Activated T-cell treated with anti-CD3 and anti-CD28 coated beads, Interleukin-2, amount 50 U/mL, for 72 hours (primary cell): Measurements from ENCODE around the gene OR5AP2. TPM values are rescaled to one million over a fixed set of nuclear protein-coding genes. Genes with fewer than 3 reads are reported as not detected.
"Not testable (repeated sequence)": the region's sequence is repeated elsewhere in the genome, so short reads cannot be mapped to it uniquely, and the experiment has no call there.

Experiments
- ATAC-seq, 2 donors: fragments of 150-1000 bp; cut with Tn5 transposase; replicated peaks in 1 of 2; 2 replicates each; pipeline ENCODE4 v1.10.0; 2021; ENCODE audit warnings: moderate library complexity in 2 of 2, mild to moderate bottlenecking in 1 of 2
- DNase-seq, 2 donors: peaks; one replicate each; pipeline ENCODE4 v3.0.0; 2021 to 2022; ENCODE audit warnings: mixed read lengths in 1 of 2
- H3K27ac Mint-ChIP-seq: one replicate; pipeline ENCODE4 v1.8.0; 2022; ENCODE audit warnings: mild to moderate bottlenecking, moderate library complexity, mixed read lengths
- H3K27me3 Mint-ChIP-seq: one replicate; pipeline ENCODE4 v1.8.0; 2022; ENCODE audit warnings: low read depth, mixed read lengths
- H3K36me3 Mint-ChIP-seq, 2 donors: one replicate each; pipeline ENCODE4 v1.8.0; 2022; ENCODE audit warnings: mixed read lengths in 2 of 2, mild to moderate bottlenecking in 1 of 2; ENCODE audit not compliant: insufficient read depth in 2 of 2
- H3K4me1 Mint-ChIP-seq: one replicate; pipeline ENCODE4 v1.8.0; 2022; ENCODE audit warnings: low read depth, mixed read lengths
- H3K4me3 Mint-ChIP-seq, 2 donors: one replicate each; pipeline ENCODE4 v1.8.0; 2022; ENCODE audit warnings: mild to moderate bottlenecking in 2 of 2, mixed read lengths in 2 of 2, moderate library complexity in 2 of 2
- H3K9me3 Mint-ChIP-seq, 2 donors: one replicate each; pipeline ENCODE4 v1.8.0; 2022; ENCODE audit warnings: mixed read lengths in 2 of 2
- total RNA-seq, 2 donors: library from RNA; stranded (reverse); gene quantifications; one replicate each; pipeline ENCODE4 v1.2.3, GENCODE V29; 2022

OR5AP2 gene
- not detected for total RNA-seq

DNA sequence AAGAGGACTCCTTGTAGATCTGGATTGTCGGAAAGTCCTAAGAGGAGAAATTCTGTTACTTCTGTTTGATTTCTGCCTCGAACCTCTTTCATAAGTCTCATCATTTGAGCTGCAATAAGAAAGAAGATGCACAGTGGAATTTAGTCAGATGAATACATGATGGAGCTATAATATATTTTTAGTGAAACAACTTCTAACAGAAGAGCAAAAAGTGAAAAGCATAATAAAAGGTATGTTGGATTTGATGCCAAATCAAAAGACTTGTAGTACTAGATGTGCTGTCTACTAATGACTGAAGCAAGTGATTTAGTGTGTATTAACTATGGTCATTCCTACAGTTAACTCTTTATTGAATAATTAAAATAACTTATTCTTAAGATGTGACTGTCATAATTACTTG lies at the start of gene OR5AP2:
OR5AP2 (minus strand) TSS at position 101 of the 400 bp plus-strand sequence; CDS start at position 101, 0 bp downstream.
- Mint-ChIP-seq H3K9me3 (peaks cover 0 to 2% of the 10 kb centered on the region in 2 donors), H3K4me1 (no peaks in the 10 kb centered on the region), H3K4me3 (no peak within 1 kb of the TSS), H3K27me3 (no peaks in the 10 kb centered on the region), H3K27ac (no peak within 1 kb of the TSS), H3K36me3 (no peaks in the 10 kb centered on the region)
- no peak for DNase-seq
- ATAC-seq: no peak

DNA sequence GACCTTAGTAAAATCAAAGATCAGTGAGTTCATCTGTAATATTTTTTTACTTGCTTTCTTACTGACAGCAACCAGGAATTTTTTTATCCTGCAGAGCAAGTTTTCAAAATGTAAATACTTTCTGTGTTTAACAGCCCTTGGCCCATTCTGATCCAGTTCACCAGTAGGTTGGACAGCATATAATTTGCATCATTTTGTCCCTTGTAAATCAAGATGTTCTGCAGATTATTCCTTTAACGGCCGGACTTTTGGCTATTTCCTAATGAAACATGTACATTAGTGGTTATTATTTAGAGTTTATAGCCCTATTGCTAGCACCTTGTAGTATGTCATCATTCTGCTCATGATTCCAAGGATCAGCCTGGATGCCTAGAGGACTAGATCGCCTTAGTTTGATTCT lies 48.9 kb upstream of the OR5AP2 start:
- not testable (repeated sequence) for H3K4me3 Mint-ChIP-seq, H3K27me3 Mint-ChIP-seq, DNase-seq, H3K4me1 Mint-ChIP-seq, H3K9me3 Mint-ChIP-seq, H3K27ac Mint-ChIP-seq, H3K36me3 Mint-ChIP-seq, ATAC-seq

- no peak overlapping the region for H3K4me3 Mint-ChIP-seq
- H3K36me3 Mint-ChIP-seq: no peaks in the 10 kb centered on the region
- H3K4me1 Mint-ChIP-seq: no peaks in the 10 kb centered on the region
- no peak overlapping the region for H3K27ac Mint-ChIP-seq
- H3K9me3 Mint-ChIP-seq: peaks cover 3 to 4% of the 10 kb centered on the region in 2 donors
- no peaks in the 10 kb centered on the region for H3K27me3 Mint-ChIP-seq
- DNase-seq (no peak), ATAC-seq (no peak)
Measured at GRCh38 chr11:56688554-56689100, 46.4 kb upstream of the OR5AP2 start.

- H3K9me3 Mint-ChIP-seq: peaks cover 5 to 8% of the 10 kb centered on the region in 2 donors
- DNase-seq (no peak), ATAC-seq (no peak)
- H3K4me3 Mint-ChIP-seq: no peak overlapping the region
- H3K27ac Mint-ChIP-seq: no peak overlapping the region
- no peaks in the 10 kb centered on the region for H3K27me3 Mint-ChIP-seq
- H3K4me1 Mint-ChIP-seq: no peaks in the 10 kb centered on the region
- H3K36me3 Mint-ChIP-seq: no peaks in the 10 kb centered on the region
Measured at GRCh38 chr11:56670984-56671383, 28.7 kb upstream of the OR5AP2 start.

GRCh38 chr11:56663386-56663785 lies 21.1 kb upstream of the OR5AP2 start, which contains the start of gene OR5AR1:
TSS of gene OR5AR1 (plus strand) at chr11:56663686. CDS start at chr11:56663686, 0 bp downstream.
- H3K27ac Mint-ChIP-seq: no peak within 1 kb of the TSS
- no peaks in the 10 kb centered on the region for H3K27me3 Mint-ChIP-seq
- H3K36me3 Mint-ChIP-seq: no peaks in the 10 kb centered on the region
- DNase-seq: no peak
- H3K9me3 Mint-ChIP-seq: peaks cover 4 to 5% of the 10 kb centered on the region in 2 donors
- ATAC-seq: no peak
- H3K4me1 Mint-ChIP-seq: no peaks in the 10 kb centered on the region
- H3K4me3 Mint-ChIP-seq: no peak within 1 kb of the TSS

GRCh38 chr11:56659755-56660154 lies 17.5 kb upstream of the OR5AP2 start:
- no peaks in the 10 kb centered on the region for H3K36me3 Mint-ChIP-seq
- no peaks in the 10 kb centered on the region for H3K27me3 Mint-ChIP-seq
- H3K9me3 Mint-ChIP-seq: peaks cover 9 to 10% of the 10 kb centered on the region in 2 donors

DNA sequence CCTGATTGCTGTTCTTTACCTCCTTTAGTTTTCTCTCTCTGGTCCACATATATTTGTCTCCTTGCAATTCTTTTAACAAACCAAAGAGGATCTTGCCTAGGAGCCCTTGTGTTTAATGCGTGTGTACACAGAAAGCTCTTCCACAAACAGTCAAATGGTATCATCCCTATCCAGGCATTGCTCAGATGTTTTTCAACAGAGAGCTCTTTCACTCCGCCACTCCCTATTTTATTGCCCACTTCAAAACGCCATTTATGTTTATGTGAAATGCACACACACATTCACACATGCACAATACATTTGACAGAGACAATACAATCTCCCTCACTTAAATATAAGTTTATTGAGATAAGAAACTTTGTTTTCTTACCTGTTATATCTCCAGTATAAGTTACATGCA lies 4.7 kb downstream of the OR5AP2 start:
- Mint-ChIP-seq H3K36me3 (no peaks in the 10 kb centered on the region), H3K4me1 (no peaks in the 10 kb centered on the region), H3K27me3 (no peaks in the 10 kb centered on the region), H3K27ac (no peak overlapping the region), H3K4me3 (no peak overlapping the region), H3K9me3 (peaks cover 6 to 7% of the 10 kb centered on the region in 2 donors)
- no peak for ATAC-seq
- no peak for DNase-seq

More at GRCh38 chr11:56659755-56660154, 17.5 kb upstream of the OR5AP2 start:
- ATAC-seq (no peak), DNase-seq (no peak)
- no peaks in the 10 kb centered on the region for H3K4me1 Mint-ChIP-seq
- no peak overlapping the region for H3K27ac Mint-ChIP-seq
- H3K4me3 Mint-ChIP-seq: no peak overlapping the region

- Mint-ChIP-seq H3K9me3 (peaks cover 9% of the 10 kb centered on the region in 2 donors), H3K4me1 (no peaks in the 10 kb centered on the region), H3K4me3 (no peak overlapping the region), H3K27me3 (no peaks in the 10 kb centered on the region), H3K36me3 (no peaks in the 10 kb centered on the region), H3K27ac (no peak overlapping the region)
- ATAC-seq (no peak), DNase-seq (no peak)
Measured at GRCh38 chr11:56636861-56637260, 5.4 kb downstream of the OR5AP2 start.

GRCh38 chr11:56632329-56632728 lies 9.9 kb downstream of the OR5AP2 start:
- Mint-ChIP-seq H3K36me3 (peaks cover 0 to 1% of the 10 kb centered on the region in 2 donors), H3K27ac (no peak overlapping the region), H3K9me3 (peaks cover 8 to 11% of the 10 kb centered on the region in 2 donors), H3K4me3 (no peak overlapping the region), H3K27me3 (no peaks in the 10 kb centered on the region), H3K4me1 (no peaks in the 10 kb centered on the region)
- DNase-seq: no peak
- ATAC-seq: no peak

DNA sequence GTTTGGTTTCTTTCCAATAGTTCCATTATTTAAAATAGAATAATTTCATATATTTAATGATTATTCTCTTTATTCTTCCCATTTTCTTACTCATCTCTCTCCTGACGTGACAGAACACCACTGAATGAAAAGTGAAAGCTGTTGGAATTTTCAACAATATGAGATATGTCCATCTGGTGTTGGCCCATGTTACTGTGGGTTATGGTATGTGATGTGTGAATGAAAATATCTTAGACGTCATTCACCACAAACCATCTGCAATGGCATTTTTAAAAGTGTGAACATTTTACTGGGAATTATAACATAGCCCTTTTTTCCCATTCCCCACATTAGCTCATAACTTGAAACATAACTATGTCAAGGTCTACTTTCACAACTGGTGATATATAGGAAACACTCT lies 16.3 kb downstream of the OR5AP2 start:
- H3K9me3 Mint-ChIP-seq: peaks cover 2 to 4% of the 10 kb centered on the region in 2 donors

GRCh38 chr11:56624661-56625110 lies 17.6 kb downstream of the OR5AP2 start:
- no peaks in the 10 kb centered on the region for H3K4me1 Mint-ChIP-seq
- DNase-seq: no peak
- H3K36me3 Mint-ChIP-seq: peaks cover 0 to 1% of the 10 kb centered on the region in 2 donors
- H3K27ac Mint-ChIP-seq: no peak overlapping the region
- ATAC-seq: peak; percentile 48 to 53
- peaks cover 4 to 7% of the 10 kb centered on the region in 2 donors for H3K9me3 Mint-ChIP-seq
- no peaks in the 10 kb centered on the region for H3K27me3 Mint-ChIP-seq
- H3K4me3 Mint-ChIP-seq: no peak overlapping the region

More for the DNA sequence above, 16.3 kb downstream of the OR5AP2 start:
- no peak for DNase-seq
- Mint-ChIP-seq H3K4me1 (no peaks in the 10 kb centered on the region), H3K36me3 (peaks cover 0 to 1% of the 10 kb centered on the region in 2 donors), H3K27ac (no peak overlapping the region), H3K27me3 (no peaks in the 10 kb centered on the region), H3K4me3 (no peak overlapping the region)
- ATAC-seq: no peak

- Mint-ChIP-seq H3K27ac (no peak overlapping the region), H3K36me3 (no peaks in the 10 kb centered on the region), H3K4me1 (no peaks in the 10 kb centered on the region), H3K27me3 (no peaks in the 10 kb centered on the region), H3K4me3 (no peak overlapping the region), H3K9me3 (peaks cover 4 to 8% of the 10 kb centered on the region in 2 donors)
- DNase-seq: no peak
- no peak for ATAC-seq
Measured at GRCh38 chr11:56611174-56611573, 31.1 kb downstream of the OR5AP2 start.

DNA sequence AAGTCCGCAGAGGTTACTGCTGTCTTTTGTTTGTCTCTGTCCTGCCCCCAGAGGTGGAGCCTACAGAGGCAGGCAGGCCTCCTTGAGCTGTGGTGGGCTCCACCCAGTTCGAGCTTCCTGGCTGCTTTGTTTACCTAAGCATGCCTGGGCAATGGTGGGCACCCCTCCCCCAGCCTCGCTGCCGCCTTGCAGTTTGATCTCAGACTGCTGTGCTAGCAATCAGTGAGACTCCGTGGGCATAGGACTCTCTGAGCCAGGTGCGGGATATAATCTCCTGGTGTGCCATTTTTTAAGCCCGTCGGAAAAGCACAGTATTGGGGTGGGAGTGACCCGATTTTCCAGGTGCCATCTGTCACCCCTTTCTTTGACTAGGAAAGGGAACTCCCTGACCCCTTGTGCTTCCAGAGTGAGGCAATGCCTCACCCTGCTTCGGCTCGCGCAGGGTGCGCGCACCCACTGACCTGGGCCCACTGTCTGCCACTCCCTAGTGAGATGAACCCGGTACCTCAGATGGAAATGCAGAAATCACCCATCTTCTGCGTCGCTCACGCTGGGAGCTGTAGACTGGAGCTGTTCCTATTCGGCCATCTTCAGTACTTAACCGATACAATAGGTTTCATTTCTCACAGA lies 50.0 kb downstream of the OR5AP2 start:
- ATAC-seq, DNase-seq, H3K27me3 Mint-ChIP-seq, H3K9me3 Mint-ChIP-seq, H3K27ac Mint-ChIP-seq, H3K4me1 Mint-ChIP-seq, H3K4me3 Mint-ChIP-seq, H3K36me3 Mint-ChIP-seq: not testable (repeated sequence)
